ENCODE measurements around the gene PDE3A.

- TF ChIP-seq CTCF (IDR thresholded peaks at IDR 0.05) (no peak), USF2 (CRISPR knock-in tag; IDR thresholded peaks at IDR 0.05) (no peak), ZNF423 (CRISPR knock-in tag; IDR thresholded peaks at IDR 0.05) (no peak), MAX (CRISPR knock-in tag; IDR thresholded peaks at IDR 0.05) (no peak), ATF3 (CRISPR knock-in tag; conservative IDR thresholded peaks at IDR 0.05) (no peak), ATF2 (CRISPR knock-in tag; IDR thresholded peaks at IDR 0.05; ENCODE audit: borderline replicate concordance, low read depth) (no peak)
Observed at GRCh38 chr12:20319366-20319765, 49.0 kb upstream of the PDE3A start.
